Pancreas (tissue), 10 donors: ENCODE results near the gene RHEX. TPM values are rescaled to one million over a fixed set of nuclear protein-coding genes. Genes with fewer than 3 reads are reported as not detected.

Source experiments
- ATAC-seq, 4 donors: fragments of 200-7000 bp; cut with Tn5 transposase; one replicate each; pipeline versions ENCODE4 v1.8.0 to v1.9.1; 2020; ENCODE audit warnings: mild to moderate bottlenecking in 4 of 4, moderate library complexity in 4 of 4
- DNase-seq, 6 donors: peaks; one replicate each; pipeline ENCODE4 v3.0.0-alpha.2; 2020
- FAIRE-seq: peaks from 2 replicates; lab custom pipeline; 2012; peaks lifted over from hg19 to GRCh38; lab: Jason Lieb, UNC
- H3K27ac ChIP-seq, 4 donors: fragments of 200-600 bp; sonication (generic); 1 replicate in 3 of 4; 2 replicates in 1 of 4; pipeline versions ENCODE4 v1.5.0 to v1.8.0; 2020
- H3K27me3 ChIP-seq, 4 donors: fragments of 200-600 bp; one replicate each; pipeline ENCODE4 v1.8.0; 2021
- H3K36me3 ChIP-seq, 3 donors: fragments of 200-600 bp; sonication (generic) in 1 of 3; one replicate each; pipeline versions ENCODE4 v1.5.0 to v1.8.0; 2020 to 2021
- H3K4me1 ChIP-seq, 3 donors: fragments of 200-600 bp; one replicate each; pipeline ENCODE4 v1.8.0; 2021
- H3K4me3 ChIP-seq, 4 donors: fragments of 200-600 bp; sonication (generic) in 2 of 4; one replicate each; pipeline versions ENCODE4 v1.5.0 to v1.8.0; 2020 to 2021
- H3K9me3 ChIP-seq, 4 donors: fragments of 200-600 bp; one replicate each; pipeline ENCODE4 v1.8.0; 2021
- CTCF ChIP-seq, 4 donors: fragments of 200-600 bp; sonication (generic) in 3 of 4; IDR thresholded peaks; one replicate each; pipeline versions ENCODE4 v1.5.0 to v1.8.0; 2021; ENCODE audit warnings: antibody characterized with exemption in 4 of 4
- WGBS, 2 donors: extraction: QIAGEN DNeasy Blood & Tissue Kit; methylation state at CpG; one replicate each; pipeline ENCODE4 v1.1.7; 2013; 5-methylcytosine and 5-hydroxymethylcytosine counted together
- intact Hi-C, 3 donors: fragments of 100-400 bp; cut with DNase I; formaldehyde crosslinking; loops; one replicate each; pipeline versions ENCODE4 v1.11.1 to v1.14.2; 2022
- polyA plus RNA-seq, 2 donors: library from polyadenylated mRNA; stranded (reverse); fragments of 200-250 nt; gene quantifications; one replicate each; pipeline ENCODE4 v1.2.3, GENCODE V29; 2013
- total RNA-seq, 6 donors: library from RNA; stranded (reverse); fragmentation: NEBNext Ultra II Directional in 4 of 6; extraction: Animal tissue kit (Norgen Biotek cat#: 25700) in 4 of 6; gene quantifications; one replicate each; pipeline versions ENCODE4 v1.2.1 to v1.2.4, GENCODE V29; 2021 to 2023
- donor health status: healthy with polysubstance abuse.
- donor health status: DM: no; HTN: no; CAD: no; lungs with moderate emphysema.
- donor health status: DM: no; HTN: no; CAD: no.
- donor health status: control.
- donor health status: control.
- donor health status: Bipolar disorder and iron deficiency.
- donor health status: DM: yes; HTN: yes; CAD: no.
- donor health status: DM: no; HTN: no; CAD: no.
- donor health status: DM: no; HTN: no; CAD: no.
- donor health status: DM: yes; HTN: yes; CAD: no.

Gene RHEX
- total and polyA plus RNA-seq, 8 donors: 0.35 to 2.3 (median 0.66) TPM

GRCh38 chr1:206040328-206040727 is 12.6 kb upstream of the RHEX start:
- Histone ChIP-seq H3K9me3 (no peaks in the 10 kb centered on the region), H3K4me1 (no peaks in the 10 kb centered on the region), H3K36me3 (no peaks in the 10 kb centered on the region), H3K27ac (no peak overlapping the region), H3K4me3 (no peak overlapping the region), H3K27me3 (no peaks in the 10 kb centered on the region)
- FAIRE-seq: no peak
- DNase-seq: no peak
- TF ChIP-seq CTCF (IDR thresholded peaks at IDR 0.05): no peak
- no peak for ATAC-seq
- WGBS, 2 donors: 69% methylated on average over 5 of the region's 5 CpGs
- intact Hi-C loops: no loop called here

GRCh38 chr1:206041640-206042039 is 11.3 kb upstream of the RHEX start:
- DNase-seq (peak in 1 of 6 donors; percentile 19), FAIRE-seq (no peak), ATAC-seq (peak in 3 of 4 donors; percentile 63 to 74 (median 65))
- H3K27ac ChIP-seq: no peak overlapping the region
- H3K9me3 ChIP-seq: no peaks in the 10 kb centered on the region
- WGBS, 2 donors: 29 to 39% methylated on average over 7 of the region's 7 CpGs
- H3K4me3 ChIP-seq: no peak overlapping the region
- no peaks in the 10 kb centered on the region for H3K36me3 ChIP-seq
- intact Hi-C loops: no loop called here
- TF ChIP-seq CTCF (IDR thresholded peaks at IDR 0.05): no peak
- no peaks in the 10 kb centered on the region for H3K4me1 ChIP-seq
- H3K27me3 ChIP-seq: no peaks in the 10 kb centered on the region

GRCh38 chr1:206047271-206047670 is 5.7 kb upstream of the RHEX start:
- DNase-seq (no peak), FAIRE-seq (no peak), ATAC-seq (no peak)
- Histone ChIP-seq H3K27me3 (no peaks in the 10 kb centered on the region), H3K36me3 (no peaks in the 10 kb centered on the region), H3K4me1 (peaks cover 0 to 11% (median 3%) of the 10 kb centered on the region in 3 donors), H3K9me3 (no peaks in the 10 kb centered on the region), H3K27ac (no peak overlapping the region), H3K4me3 (no peak overlapping the region)
- intact Hi-C loops: no loop called here
- TF ChIP-seq CTCF (IDR thresholded peaks at IDR 0.05): no peak
- WGBS, 2 donors: 76% methylated on average over 4 of the region's 4 CpGs

DNA sequence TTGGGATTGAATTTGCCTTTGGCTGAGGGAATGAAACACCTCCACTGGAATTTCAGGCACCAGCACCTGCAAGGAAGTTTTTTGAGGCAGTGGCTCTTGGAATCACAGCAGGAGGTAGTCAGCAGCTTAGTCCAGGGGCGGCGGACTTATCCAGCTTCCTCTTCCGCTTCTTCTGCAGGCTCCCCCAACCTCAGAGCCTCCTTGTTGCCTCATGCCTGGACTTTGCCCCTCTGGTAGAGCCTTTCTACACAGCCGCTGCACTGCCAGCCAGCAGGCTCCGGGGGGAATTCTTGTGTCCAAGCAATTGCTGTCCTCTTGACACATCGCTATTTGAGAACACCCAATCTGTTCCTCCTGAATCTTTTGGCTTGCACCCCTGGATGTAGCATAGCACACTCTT is 4.4 kb upstream of the RHEX start:
- peak overlapping the region in 3 of 4 donors; percentile 28 to 70 (median 69) for H3K27ac ChIP-seq
- no peaks in the 10 kb centered on the region for H3K27me3 ChIP-seq
- TF ChIP-seq CTCF (IDR thresholded peaks at IDR 0.05): no peak
- 2 to 16% methylated on average over 6 of the region's 6 CpGs for WGBS, 2 donors
- H3K9me3 ChIP-seq: no peaks in the 10 kb centered on the region
- intact Hi-C loops: no loop called here
- DNase-seq (peak; percentile 62 to 76 (median 67)), ATAC-seq (peak; percentile 96 to 98 (median 96)), FAIRE-seq (no peak)
- peaks cover 0 to 11% (median 3%) of the 10 kb centered on the region in 3 donors for H3K4me1 ChIP-seq
- H3K36me3 ChIP-seq: no peaks in the 10 kb centered on the region
- H3K4me3 ChIP-seq: no peak overlapping the region

- intact Hi-C loops: no loop called here
- Histone ChIP-seq H3K4me1 (peaks cover 0 to 11% (median 3%) of the 10 kb centered on the region in 3 donors), H3K27ac (peak overlapping the region in 1 of 4 donors; percentile 70), H3K9me3 (no peaks in the 10 kb centered on the region), H3K4me3 (no peak overlapping the region), H3K27me3 (no peaks in the 10 kb centered on the region), H3K36me3 (no peaks in the 10 kb centered on the region)
- ATAC-seq (no peak), DNase-seq (no peak), FAIRE-seq (no peak)
- TF ChIP-seq CTCF (IDR thresholded peaks at IDR 0.05): no peak
These were observed 3.7 kb upstream of the RHEX start for GRCh38 chr1:206049293-206049692.
